ENCODE measurements around the gene CADPS.

Gene CADPS

DNA sequence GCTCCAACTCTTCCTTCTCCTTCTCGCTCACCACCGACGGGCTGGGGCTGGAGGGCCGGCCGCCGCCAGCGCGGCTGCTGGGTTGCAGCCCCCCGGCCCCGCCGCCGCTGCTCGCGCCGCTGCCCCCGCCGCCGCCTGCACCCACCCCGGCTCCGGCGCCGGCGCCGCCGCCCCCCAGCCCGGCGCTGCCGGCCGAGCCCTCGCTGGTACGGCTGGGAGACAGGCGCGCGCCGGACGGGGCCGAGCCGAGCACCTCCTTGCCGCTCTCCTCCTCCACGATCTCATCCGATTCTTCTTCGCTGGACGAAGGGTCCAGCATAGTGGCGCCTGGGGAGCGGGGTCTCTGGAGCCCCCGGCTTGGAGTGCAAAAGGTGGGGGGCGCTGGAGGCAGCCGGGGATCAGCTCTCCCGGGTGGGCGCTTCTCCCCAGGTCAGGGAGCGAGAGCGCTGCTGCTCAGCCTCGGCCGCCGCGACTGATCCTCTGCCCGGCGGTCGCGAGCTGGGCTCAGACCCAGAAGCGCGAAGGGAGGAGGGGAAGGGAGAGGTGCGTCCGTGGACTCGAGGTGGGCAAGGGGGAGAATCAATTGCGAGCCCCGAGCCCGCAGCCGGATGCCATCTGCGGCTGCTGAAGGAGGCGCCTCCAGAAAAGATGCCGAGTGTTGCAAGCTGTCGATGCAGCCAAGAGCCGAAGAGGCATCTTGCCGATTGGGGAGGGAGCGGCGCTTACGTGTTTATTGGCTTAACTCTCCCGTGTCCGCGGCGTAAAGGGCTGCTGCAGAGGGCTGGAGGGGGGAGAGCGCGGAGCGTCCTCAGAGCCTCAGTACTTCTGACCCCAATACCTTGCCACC lies at the start of gene CADPS:
Gene CADPS (minus strand): TSS at position 706 of the 847 bp plus-strand sequence. CDS start 387 bp downstream, at position 319.
- DNase-seq (ENCODE audit: low read depth), result no peak

DNA sequence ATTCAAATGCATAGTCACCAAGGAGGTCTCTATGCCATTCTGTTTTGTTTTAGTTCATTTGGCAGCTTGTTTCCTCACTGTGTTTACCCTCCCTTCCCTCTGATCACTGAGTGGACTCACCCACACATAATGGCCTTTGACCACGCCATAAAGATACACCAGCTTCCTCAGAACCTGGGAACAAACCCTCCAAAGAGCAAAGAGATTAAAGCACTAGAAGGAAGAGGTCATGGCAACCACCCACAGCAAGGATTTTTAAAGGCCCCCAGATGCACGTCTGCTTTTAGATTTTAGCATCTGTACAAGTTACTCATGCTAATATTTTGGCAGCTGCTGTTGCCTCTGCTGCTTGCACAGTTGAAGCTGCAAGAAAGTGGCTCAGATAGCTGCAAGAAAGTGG lies 47.9 kb upstream of the CADPS start:
- DNase-seq (ENCODE audit: low read depth), result no peak

DNA sequence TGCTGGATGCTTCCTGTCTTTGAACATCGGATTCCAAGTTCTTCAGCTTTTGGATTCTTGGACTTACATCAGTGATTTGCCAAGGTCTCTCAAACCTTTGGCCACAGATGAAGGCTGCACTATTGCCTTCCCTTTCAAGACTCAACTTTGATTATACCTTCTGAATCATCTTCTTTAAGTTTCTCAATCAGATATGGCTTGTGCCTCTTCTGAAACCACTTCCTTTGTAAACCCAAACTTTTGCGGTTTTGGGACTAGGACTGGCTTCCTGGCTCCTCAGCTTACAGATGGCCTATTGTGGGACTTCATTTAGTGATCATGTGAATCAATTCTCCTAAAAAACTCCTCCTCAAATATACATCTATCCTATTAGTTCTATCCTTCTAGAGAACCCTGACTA lies 47.1 kb upstream of the CADPS start:
- DNase-seq (ENCODE audit: low read depth), result no peak

DNA sequence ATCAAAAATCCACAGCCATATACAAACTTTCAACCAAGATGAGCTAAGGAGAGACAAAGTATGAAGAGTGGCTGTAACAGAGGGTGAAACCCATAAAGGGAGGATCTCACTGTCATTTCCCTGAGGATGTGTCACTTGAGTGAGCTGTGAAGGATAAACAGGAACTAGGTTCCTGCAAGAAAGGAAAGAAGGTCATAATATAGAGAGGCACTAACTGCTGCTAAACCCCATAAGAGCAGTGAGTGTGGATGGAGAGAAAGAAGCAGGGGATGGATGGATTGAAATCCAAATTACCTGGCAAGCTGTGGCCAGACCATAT lies 45.2 kb upstream of the CADPS start:
- no peak for DNase-seq (ENCODE audit: low read depth)

DNA sequence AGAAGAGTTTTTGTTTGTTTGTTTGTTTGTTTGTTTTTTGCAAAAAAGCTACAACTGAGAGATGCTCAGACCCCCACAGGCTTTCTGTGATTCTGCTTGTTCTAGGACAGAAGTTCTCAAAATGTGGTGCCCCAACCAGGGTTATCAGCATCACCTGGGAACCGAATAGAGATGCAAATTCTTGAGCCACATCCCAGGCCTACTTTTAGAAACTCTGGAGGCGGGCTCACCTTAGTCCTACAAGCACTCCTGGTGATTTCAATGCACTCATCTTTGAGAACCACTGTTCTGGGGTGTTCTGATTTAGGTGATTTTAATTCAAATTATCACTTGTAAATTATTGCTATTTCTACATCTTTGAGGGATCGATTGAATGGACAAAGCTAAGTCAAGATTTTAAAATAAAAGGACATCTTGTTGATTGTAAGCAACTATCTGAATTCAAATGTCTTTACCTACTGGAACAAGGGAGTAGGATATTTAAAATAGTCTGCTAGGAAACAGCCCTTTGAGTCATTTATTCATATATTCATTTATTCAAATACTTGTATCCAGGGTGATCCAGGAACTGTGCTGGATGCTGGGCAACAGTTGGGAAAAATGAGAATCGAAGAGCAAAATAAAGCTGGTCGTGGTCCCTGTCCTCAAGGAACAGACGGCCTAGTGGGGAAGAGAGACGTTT lies 44.7 kb upstream of the CADPS start:
- no peak for DNase-seq (ENCODE audit: low read depth)

DNA sequence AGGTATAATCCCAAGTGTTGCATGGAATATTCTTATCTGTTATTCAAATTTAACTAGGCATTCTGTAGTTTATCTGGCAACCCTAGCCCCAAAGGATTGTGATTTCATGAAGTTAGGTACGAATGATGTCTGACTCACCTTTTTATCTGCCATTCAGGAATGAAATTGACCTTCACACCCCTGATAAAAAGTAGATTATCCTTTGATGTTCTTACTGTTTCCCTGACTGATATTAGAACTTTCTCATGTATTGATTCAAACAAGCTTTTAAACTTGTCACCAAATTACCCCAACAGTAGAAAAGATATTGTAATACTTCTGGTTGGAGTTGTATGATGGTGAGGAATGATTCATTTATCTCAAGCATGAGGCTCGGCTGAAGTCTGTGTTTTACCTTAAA lies 43.6 kb upstream of the CADPS start:
- DNase-seq (ENCODE audit: low read depth), result no peak

DNA sequence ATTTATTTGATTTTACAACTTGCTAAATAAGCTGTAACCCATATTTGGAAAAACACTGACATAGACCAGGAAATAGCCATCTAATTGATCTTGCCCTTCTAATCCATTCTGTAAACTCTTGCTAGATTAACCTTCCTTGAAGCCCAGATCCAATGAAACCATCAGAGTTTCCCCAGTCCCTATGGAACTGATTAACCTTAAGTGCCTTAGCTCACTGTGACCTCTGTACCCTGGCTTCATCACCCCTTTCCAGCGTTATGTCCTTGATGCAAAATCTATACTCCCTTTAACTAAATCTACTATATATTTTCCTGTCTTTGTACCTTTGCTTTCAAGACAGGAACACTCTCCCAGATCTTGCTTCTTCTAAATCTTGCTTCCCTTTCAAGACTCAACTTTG lies 42.9 kb upstream of the CADPS start:
- no peak for DNase-seq (ENCODE audit: low read depth)

DNA sequence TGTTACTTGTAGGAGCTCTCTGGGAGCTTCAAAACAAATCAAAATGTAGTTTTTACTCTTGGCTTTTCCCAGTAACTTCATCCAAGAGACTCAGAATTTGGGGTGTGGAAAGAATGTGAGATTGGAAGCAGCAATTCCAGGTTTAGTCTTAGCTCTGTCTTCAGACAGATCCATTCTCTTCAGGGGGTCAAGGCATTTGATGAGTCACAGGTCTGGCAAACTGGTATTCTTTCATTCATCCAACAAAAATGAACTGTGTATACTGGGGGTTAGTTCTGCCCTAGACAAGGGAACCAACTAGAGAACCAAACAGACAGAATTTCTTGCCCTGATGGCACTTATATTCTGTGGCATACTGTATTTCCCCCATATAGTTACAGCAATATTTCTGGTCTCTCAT lies 36.3 kb upstream of the CADPS start:
- DNase-seq (ENCODE audit: low read depth), result no peak

DNA sequence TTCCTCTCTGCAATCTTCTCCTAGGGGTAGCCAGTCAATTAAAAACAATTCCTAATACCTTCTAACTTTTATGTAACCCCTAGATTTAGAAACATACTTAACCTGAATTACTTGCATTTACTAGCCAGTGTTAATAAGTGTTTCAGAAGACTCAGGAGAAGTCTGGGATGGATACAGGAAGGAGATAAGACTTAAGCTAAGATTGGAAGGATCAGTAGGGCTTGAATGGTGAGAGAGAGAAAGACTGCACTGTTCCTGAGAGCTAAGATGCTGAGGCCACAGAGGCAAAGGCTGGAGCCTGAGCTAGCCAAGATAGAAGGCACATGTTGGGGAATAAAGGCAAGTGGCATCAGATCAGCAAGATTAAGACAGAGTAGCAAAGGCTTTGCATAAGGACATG lies 30.1 kb upstream of the CADPS start:
- DNase-seq (ENCODE audit: low read depth), result no peak

DNA sequence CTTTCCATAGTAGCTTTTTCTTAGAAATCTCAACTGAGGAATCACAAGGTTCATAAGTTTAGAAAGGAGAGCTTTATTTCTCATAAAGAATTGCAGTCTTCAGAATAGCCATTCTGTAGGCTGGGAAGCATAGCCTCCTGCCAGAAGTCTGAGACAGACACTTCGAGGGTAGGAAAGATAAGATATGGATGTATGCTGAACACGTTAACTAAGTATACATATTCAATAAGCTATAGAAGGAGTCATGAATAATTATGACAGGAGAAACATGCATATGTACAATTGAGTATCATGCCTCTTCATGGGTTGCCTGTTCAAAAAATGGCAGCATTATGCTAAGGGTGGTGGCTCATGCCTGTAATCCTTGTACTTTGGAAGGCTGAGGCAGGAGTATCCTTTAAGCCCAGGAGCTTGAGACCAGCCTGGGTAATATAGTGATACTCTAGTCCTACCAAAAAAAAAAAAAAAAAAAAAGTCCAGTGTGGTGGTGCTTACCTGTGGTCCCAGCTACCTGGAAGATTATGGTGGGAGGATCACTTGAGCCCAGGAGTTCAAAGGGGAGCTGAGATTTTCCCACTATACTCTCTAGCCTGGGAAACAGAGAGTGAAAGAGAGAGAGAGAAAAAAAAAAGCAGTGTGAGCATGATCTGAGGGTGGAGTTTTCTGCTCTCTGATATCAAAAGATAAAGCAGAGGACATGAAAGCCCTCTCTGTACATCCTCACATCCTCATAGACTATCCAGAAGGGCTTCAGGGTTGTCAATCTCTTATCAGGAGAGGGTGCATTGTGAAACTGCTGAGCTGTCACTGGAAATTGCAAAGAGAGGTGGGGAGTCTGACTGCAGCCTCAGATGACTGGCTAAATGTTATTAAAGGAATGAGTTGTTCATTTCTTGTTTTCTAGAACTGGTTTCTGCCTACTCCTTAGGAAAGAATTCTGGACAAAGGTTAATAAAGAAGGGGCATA lies 23.6 kb upstream of the CADPS start:
- no peak for DNase-seq (ENCODE audit: low read depth)

DNA sequence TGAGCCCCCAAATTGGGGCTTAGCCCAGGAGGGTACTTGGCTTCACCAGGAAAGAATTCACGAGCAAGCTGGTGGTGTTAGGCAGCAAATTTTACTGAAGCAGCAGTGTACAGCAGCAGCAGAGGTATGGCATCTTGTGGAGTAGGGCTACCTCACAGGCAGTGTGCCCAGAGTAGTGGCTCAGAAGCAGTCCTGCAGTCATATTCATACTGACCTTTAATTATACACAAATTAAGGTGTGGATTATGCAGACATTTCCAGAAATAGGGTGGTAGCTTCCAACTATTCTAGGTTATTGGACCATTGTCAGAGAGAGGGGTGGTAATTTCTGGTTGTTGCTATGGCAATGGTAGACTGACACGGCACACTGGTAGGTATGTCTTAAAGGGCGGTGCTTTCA lies 20.7 kb upstream of the CADPS start:
- no peak for DNase-seq (ENCODE audit: low read depth)

DNA sequence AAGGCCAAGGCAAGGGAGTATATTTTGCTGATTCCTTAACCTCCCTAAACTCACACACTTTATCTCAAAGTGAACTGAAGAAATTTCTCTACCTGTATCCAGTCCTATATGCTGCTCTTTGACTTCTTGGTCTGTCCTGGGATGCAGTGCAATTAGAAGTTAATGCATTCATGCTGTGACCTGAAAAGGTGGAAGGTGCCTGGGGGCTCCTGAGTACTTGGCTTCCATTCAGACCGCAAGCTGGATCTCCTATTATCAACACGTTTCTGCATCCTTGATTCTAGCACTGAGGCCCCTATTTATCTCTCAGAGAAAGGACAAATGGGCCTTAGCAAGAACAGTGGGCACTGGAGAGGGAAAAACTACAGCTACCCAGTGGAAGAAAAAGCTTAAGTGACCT lies 17.7 kb upstream of the CADPS start:
- DNase-seq (ENCODE audit: low read depth), result no peak

DNA sequence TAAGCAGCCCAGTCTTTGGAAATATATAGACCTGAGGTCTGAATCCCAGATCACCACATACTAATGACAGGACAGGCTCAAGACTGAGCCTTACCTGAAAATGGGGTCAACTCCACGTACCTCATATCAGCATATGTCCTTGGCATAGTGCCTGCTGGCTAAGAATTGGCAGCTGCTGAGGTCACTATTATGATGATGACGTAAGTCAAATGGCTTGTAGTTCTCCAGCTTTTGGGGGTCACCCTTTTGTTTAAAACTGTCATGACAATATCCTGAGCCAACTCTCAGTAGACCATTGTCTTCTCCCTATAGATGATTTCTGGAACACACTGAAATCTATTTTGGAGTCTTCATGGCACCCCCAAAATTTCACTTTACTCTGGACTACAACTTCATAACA lies 16.8 kb upstream of the CADPS start:
- no peak for DNase-seq (ENCODE audit: low read depth)

DNA sequence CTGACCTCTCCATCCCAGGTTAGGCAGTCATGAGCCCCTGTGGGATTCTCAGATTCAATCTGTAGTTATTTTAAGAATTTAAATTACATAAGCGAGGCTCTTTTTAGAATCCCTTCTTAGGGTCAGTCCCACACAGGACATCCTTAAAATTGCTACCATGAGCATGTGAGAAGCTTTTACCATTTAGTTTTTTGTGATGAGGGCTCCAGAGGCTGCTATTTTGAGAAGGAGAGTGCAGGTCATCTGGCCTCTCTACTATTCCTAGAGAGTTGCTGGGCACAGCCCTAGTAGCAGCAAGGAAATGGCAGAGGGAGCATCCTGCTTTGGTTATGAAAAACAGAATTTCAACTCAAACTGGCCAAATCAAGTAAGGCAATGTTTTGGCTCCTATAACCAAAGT lies 13.6 kb upstream of the CADPS start:
- DNase-seq (ENCODE audit: low read depth), result no peak

DNA sequence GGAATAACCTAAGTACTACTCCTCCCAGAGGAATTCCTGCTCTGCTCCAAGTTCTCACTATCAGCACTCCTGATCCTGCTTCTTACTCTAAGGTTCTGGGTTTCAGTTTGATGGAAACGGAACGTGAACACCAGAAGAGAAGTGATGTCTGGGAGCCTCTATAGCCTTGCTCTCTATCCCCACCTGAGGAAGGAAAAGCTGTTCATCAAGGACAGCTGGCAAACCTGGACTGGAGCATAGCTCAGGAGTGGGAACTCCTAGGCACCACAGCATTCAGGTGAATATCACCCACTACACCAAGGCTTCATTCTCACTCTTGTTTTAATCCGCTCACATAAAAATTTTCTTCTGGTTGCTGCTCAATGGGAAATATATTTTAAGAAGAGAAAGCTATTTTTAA lies 13.0 kb upstream of the CADPS start:
- DNase-seq (ENCODE audit: low read depth), result no peak

DNA sequence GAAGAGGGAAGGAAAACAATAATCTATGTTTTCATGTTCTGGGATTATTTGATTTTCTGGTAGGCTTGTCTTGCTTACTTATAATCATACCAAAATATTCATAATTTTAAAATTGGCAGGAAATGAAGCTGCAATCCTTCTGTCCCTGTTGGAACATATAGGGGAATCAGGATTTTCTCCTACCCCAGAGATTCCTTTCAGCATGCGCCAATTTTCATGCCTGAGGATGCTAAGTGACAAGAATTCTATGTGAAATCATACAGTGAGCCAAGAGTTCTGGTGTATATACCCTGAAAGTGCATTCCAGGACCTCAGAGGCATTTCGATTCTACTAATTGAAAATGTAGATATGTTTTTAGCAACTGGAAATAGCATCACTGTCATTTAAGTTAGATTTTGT lies 9.9 kb upstream of the CADPS start:
- DNase-seq (ENCODE audit: low read depth), result no peak

DNA sequence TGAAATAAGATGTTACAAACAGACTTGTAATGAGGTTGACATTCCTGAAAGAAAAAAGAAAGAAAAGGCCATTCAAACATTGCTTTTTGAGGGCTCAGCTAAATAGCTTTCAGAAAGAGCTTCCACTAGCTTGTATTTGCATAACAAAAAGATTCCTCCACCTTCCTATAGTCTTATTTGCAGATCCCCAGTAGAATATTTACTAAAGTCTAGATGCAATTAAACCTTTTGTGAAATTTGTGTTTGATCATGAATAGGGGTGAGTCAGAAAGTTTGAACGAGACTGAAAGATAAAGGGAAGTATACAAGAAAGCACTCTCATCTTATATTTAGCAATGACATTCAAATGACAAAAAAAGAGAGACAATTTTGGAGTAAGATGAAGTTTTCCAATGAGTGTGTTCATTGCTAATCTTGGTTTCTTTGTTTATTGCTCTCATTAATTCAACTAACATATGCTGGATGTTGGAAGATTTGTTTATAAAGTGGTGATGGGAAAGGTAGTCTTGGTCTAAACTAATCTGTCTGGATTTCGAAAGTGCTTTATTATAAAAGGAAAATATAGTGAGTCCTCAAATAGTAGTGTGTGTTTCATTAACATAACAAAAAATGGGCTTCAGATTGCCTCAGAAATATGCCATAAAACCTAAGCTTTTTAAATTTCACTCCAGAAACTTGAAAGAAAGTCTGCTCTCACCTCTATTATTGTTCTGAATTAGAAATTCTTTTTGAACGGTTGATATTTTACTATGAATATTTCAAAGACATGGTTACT lies 9.1 kb upstream of the CADPS start:
- no peak for DNase-seq (ENCODE audit: low read depth)

DNA sequence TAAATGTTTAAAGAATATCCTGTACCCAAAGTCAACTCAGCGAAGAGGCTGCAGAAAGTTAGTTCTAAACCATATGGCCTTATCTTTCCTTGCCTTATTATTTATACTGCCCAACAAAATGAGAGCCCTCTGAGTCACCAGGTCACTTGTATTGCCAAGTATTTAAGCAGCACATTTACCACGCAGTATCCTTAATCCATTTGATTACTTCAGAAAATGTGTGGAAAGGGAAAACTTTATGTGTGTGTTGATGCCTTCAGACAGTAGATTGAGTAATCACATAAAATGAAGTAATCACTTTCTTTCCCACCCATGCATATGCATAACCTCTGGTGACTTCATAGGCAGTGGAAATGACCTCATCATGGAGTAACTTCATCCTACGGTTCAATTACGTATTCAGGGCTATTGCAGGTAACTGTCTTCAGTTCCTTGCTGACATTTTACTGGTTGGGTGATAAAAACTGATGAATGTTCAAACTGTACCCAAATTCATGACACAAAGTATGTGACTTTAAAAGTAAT lies 7.5 kb upstream of the CADPS start:
- DNase-seq (ENCODE audit: low read depth), result no peak

DNA sequence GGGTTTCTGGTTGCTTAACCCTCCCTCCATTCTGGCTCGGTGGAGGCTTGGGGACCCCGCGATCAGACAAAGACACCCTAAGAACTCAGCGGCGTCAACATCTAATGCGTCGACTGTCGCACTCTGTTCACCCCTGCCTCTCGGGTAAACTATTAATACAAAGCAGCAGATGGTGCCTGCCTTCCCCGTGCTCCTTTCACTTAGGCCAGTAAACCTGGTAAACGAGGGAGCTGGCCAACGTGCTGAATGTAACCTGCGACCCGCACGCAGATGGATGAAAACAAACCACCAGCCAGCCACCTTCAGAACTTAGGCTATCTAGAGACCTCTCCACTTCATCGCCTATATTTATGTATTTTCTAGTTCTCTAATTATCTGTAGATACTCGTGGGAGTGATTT lies 848 bp upstream of the CADPS start:
- DNase-seq (ENCODE audit: low read depth), result no peak

DNA sequence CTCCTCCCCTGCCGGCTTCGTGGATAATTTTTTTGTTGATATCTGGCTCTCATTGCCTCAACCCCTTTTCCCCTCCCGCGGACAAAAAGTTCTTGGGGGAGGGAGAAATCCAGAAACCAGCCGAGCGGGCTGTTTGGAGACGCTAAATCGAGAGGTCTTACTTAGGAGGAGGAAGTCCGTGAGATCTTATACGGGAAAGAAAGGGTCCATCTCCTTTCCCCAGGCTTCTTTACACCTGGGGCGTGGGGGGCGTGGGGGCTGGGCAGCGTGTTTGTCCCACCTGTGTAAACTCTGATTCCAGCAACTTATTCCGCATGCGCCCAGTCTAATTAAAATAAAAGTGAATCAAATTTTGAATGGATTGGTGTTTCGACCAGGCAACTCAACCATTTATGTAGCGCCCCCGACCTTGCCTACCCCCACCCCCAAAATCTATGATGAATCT lies 364 bp upstream of the CADPS start:
- DNase-seq (ENCODE audit: low read depth), result no peak
